ENCODE measurements around the gene USP53. TPM values are rescaled to one million over a fixed set of nuclear protein-coding genes. Genes with fewer than 3 reads are reported as not detected.

The USP53 gene
- total RNA-seq, 5 donors from 2014 or later (not counting 1 experiment from before 2014, with no cell fraction given): 17.3 to 26.4 (median 21.2) TPM

- ChIA-PET POLR2A (interaction anchor here in 1 of 2 donors (0.6 kb wide), 1 partner anchor 9 kb away, joined by 3 read pairs; no protein-coding TSS in a partner anchor), CTCF (interaction anchor here in 1 of 2 donors (1.1 kb wide), 1 partner anchor 257 kb away, joined by 3 read pairs; no protein-coding TSS in a partner anchor)
- no CpG with 5 or more reads among the region's 4 CpGs for WGBS (ENCODE audit: insufficient coverage)
- H3K27me3 Mint-ChIP-seq: no peaks in the 10 kb centered on the region
- peaks cover 37% of the 10 kb centered on the region for H3K36me3 Mint-ChIP-seq
- peak overlapping the region in 1 of 2 donors; percentile 59 for H3K27ac Mint-ChIP-seq
- H3K4me3 ChIP-seq (ENCODE audit: control insufficient read depth in 1 of 2, extremely low read depth in 1 of 2, low read length in 1 of 2): no peak overlapping the region
- peaks cover 4 to 5% of the 10 kb centered on the region in 2 experiments for H3K4me1 ChIP-seq (ENCODE audit: control insufficient read depth in 1 of 2, extremely low read depth in 1 of 2, insufficient read depth in 2 of 2, low read length in 2 of 2)
- H3K27me3 ChIP-seq (replicated peaks in 1 of 2; ENCODE audit: control insufficient read depth in 2 of 2, extremely low read depth in 1 of 2, insufficient read depth in 2 of 2, low read length in 1 of 2): no peaks in the 10 kb centered on the region
- H3K9me3 Mint-ChIP-seq: no peaks in the 10 kb centered on the region
- no peaks in the 10 kb centered on the region for H3K9me3 ChIP-seq
- no peak overlapping the region for H3K27ac ChIP-seq (ENCODE audit: low read length)
- peaks cover 0 to 4% of the 10 kb centered on the region in 2 donors for H3K36me3 ChIP-seq (ENCODE audit: control insufficient read depth in 2 of 2, extremely low read depth in 1 of 2, insufficient read depth in 1 of 2, low read length in 1 of 2)
- H3K4me1 Mint-ChIP-seq: peaks cover 17 to 43% (median 31%) of the 10 kb centered on the region in 3 donors
- no peak for DNase-seq
- ATAC-seq (replicated peaks in 1 of 4): no peak
- H3K4me3 Mint-ChIP-seq: no peak overlapping the region
Observed at GRCh38 chr4:119238068-119238722, 25.7 kb downstream of the USP53 start.

- peaks cover 34% of the 10 kb centered on the region for H3K36me3 Mint-ChIP-seq
- peaks cover 7 to 28% (median 21%) of the 10 kb centered on the region in 3 donors for H3K4me1 Mint-ChIP-seq
- no peak for DNase-seq
- ChIA-PET POLR2A (no interaction called here), CTCF (no interaction called here)
- H3K36me3 ChIP-seq (ENCODE audit: control insufficient read depth in 2 of 2, extremely low read depth in 1 of 2, insufficient read depth in 1 of 2, low read length in 1 of 2): peaks cover 0 to 4% of the 10 kb centered on the region in 2 donors
- no peak overlapping the region for H3K27ac Mint-ChIP-seq
- H3K4me3 Mint-ChIP-seq: no peak overlapping the region
- no peaks in the 10 kb centered on the region for H3K27me3 ChIP-seq (replicated peaks in 1 of 2; ENCODE audit: control insufficient read depth in 2 of 2, extremely low read depth in 1 of 2, insufficient read depth in 2 of 2, low read length in 1 of 2)
- no peak overlapping the region for H3K27ac ChIP-seq (ENCODE audit: low read length)
- H3K4me3 ChIP-seq (ENCODE audit: control insufficient read depth in 1 of 2, extremely low read depth in 1 of 2, low read length in 1 of 2): no peak overlapping the region
- H3K9me3 Mint-ChIP-seq: no peaks in the 10 kb centered on the region
- no peaks in the 10 kb centered on the region for H3K4me1 ChIP-seq (ENCODE audit: control insufficient read depth in 1 of 2, extremely low read depth in 1 of 2, insufficient read depth in 2 of 2, low read length in 2 of 2)
- WGBS (ENCODE audit: insufficient coverage): no CpG with 5 or more reads among the region's 1 CpG
- ATAC-seq (replicated peaks in 1 of 4): no peak
- H3K27me3 Mint-ChIP-seq: no peaks in the 10 kb centered on the region
- H3K9me3 ChIP-seq: no peaks in the 10 kb centered on the region
Observed at GRCh38 chr4:119240128-119240527, 27.6 kb downstream of the USP53 start.

GRCh38 chr4:119240568-119240967 is 28.1 kb downstream of the USP53 start:
- no CpG with 5 or more reads among the region's 2 CpGs for WGBS (ENCODE audit: insufficient coverage)
- Mint-ChIP-seq H3K4me3 (no peak overlapping the region), H3K36me3 (peaks cover 34% of the 10 kb centered on the region), H3K4me1 (peaks cover 7 to 25% (median 20%) of the 10 kb centered on the region in 3 donors), H3K27ac (no peak overlapping the region), H3K27me3 (no peaks in the 10 kb centered on the region), H3K9me3 (no peaks in the 10 kb centered on the region)
- no peak for ATAC-seq (replicated peaks in 1 of 4)
- no peaks in the 10 kb centered on the region for H3K9me3 ChIP-seq
- no peak overlapping the region for H3K27ac ChIP-seq (ENCODE audit: low read length)
- H3K4me1 ChIP-seq (ENCODE audit: control insufficient read depth in 1 of 2, extremely low read depth in 1 of 2, insufficient read depth in 2 of 2, low read length in 2 of 2): no peaks in the 10 kb centered on the region
- no peak overlapping the region for H3K4me3 ChIP-seq (ENCODE audit: control insufficient read depth in 1 of 2, extremely low read depth in 1 of 2, low read length in 1 of 2)
- H3K27me3 ChIP-seq (replicated peaks in 1 of 2; ENCODE audit: control insufficient read depth in 2 of 2, extremely low read depth in 1 of 2, insufficient read depth in 2 of 2, low read length in 1 of 2): no peaks in the 10 kb centered on the region
- H3K36me3 ChIP-seq (ENCODE audit: control insufficient read depth in 2 of 2, extremely low read depth in 1 of 2, insufficient read depth in 1 of 2, low read length in 1 of 2): peaks cover 0 to 1% of the 10 kb centered on the region in 2 donors
- ChIA-PET CTCF (no interaction called here), POLR2A (no interaction called here)
- DNase-seq: no peak

- H3K9me3 Mint-ChIP-seq: no peaks in the 10 kb centered on the region
- Histone ChIP-seq H3K27ac (ENCODE audit: low read length) (no peak overlapping the region), H3K9me3 (no peaks in the 10 kb centered on the region), H3K4me3 (ENCODE audit: control insufficient read depth in 1 of 2, extremely low read depth in 1 of 2, low read length in 1 of 2) (no peak overlapping the region), H3K36me3 (ENCODE audit: control insufficient read depth in 2 of 2, extremely low read depth in 1 of 2, insufficient read depth in 1 of 2, low read length in 1 of 2) (peaks cover 4 to 14% of the 10 kb centered on the region in 2 donors), H3K27me3 (replicated peaks in 1 of 2; ENCODE audit: control insufficient read depth in 2 of 2, extremely low read depth in 1 of 2, insufficient read depth in 2 of 2, low read length in 1 of 2) (no peaks in the 10 kb centered on the region), H3K4me1 (ENCODE audit: control insufficient read depth in 1 of 2, extremely low read depth in 1 of 2, insufficient read depth in 2 of 2, low read length in 2 of 2) (no peaks in the 10 kb centered on the region)
- DNase-seq (no peak), ATAC-seq (replicated peaks in 1 of 4) (no peak)
- ChIA-PET CTCF (interaction anchor here in 1 of 2 donors (1.2 kb wide), 1 partner anchor 29 kb away, joined by 3 read pairs; the partner anchor contains the start of gene USP53), POLR2A (interaction anchor here in 1 of 2 donors (0.7 kb wide), 3 partner anchors 10 to 136 kb away, joined by 3 to 5 read pairs (median 3); no protein-coding TSS in a partner anchor)
- no peak overlapping the region for H3K27ac Mint-ChIP-seq
- peaks cover 7 to 11% (median 10%) of the 10 kb centered on the region in 3 donors for H3K4me1 Mint-ChIP-seq
- H3K36me3 Mint-ChIP-seq: peaks cover 39% of the 10 kb centered on the region
- WGBS (ENCODE audit: insufficient coverage): no CpG with 5 or more reads among the region's 1 CpG
- no peak overlapping the region for H3K4me3 Mint-ChIP-seq
- no peaks in the 10 kb centered on the region for H3K27me3 Mint-ChIP-seq
Observed at GRCh38 chr4:119242417-119242816, 29.9 kb downstream of the USP53 start.

- Histone ChIP-seq H3K9me3 (no peaks in the 10 kb centered on the region), H3K27me3 (replicated peaks in 1 of 2; ENCODE audit: control insufficient read depth in 2 of 2, extremely low read depth in 1 of 2, insufficient read depth in 2 of 2, low read length in 1 of 2) (no peaks in the 10 kb centered on the region), H3K27ac (ENCODE audit: low read length) (no peak overlapping the region), H3K36me3 (ENCODE audit: control insufficient read depth in 2 of 2, extremely low read depth in 1 of 2, insufficient read depth in 1 of 2, low read length in 1 of 2) (peaks cover 6 to 18% of the 10 kb centered on the region in 2 donors), H3K4me1 (ENCODE audit: control insufficient read depth in 1 of 2, extremely low read depth in 1 of 2, insufficient read depth in 2 of 2, low read length in 2 of 2) (no peaks in the 10 kb centered on the region), H3K4me3 (ENCODE audit: control insufficient read depth in 1 of 2, extremely low read depth in 1 of 2, low read length in 1 of 2) (no peak overlapping the region)
- ATAC-seq (replicated peaks in 1 of 4): no peak
- Mint-ChIP-seq H3K4me1 (no peaks in the 10 kb centered on the region), H3K27ac (no peak overlapping the region), H3K9me3 (no peaks in the 10 kb centered on the region), H3K4me3 (no peak overlapping the region), H3K36me3 (peaks cover 39% of the 10 kb centered on the region), H3K27me3 (no peaks in the 10 kb centered on the region)
- ChIA-PET CTCF (no interaction called here), POLR2A (no interaction called here)
- DNase-seq: no peak
- WGBS (ENCODE audit: insufficient coverage): no CpG with 5 or more reads among the region's 1 CpG
Observed at GRCh38 chr4:119243868-119244267, 31.4 kb downstream of the USP53 start.

GRCh38 chr4:119244344-119244743 is 31.8 kb downstream of the USP53 start:
- H3K27ac Mint-ChIP-seq: no peak overlapping the region
- no peaks in the 10 kb centered on the region for H3K9me3 Mint-ChIP-seq
- no peak for ATAC-seq (replicated peaks in 1 of 4)
- CTCF ChIA-PET: no interaction called here
- H3K4me1 ChIP-seq (ENCODE audit: control insufficient read depth in 1 of 2, extremely low read depth in 1 of 2, insufficient read depth in 2 of 2, low read length in 2 of 2): no peaks in the 10 kb centered on the region
- peaks cover 37% of the 10 kb centered on the region for H3K36me3 Mint-ChIP-seq
- no peaks in the 10 kb centered on the region for H3K4me1 Mint-ChIP-seq
- no peak for DNase-seq
- H3K36me3 ChIP-seq (ENCODE audit: control insufficient read depth in 2 of 2, extremely low read depth in 1 of 2, insufficient read depth in 1 of 2, low read length in 1 of 2): peaks cover 6 to 22% of the 10 kb centered on the region in 2 donors
- H3K27me3 ChIP-seq (replicated peaks in 1 of 2; ENCODE audit: control insufficient read depth in 2 of 2, extremely low read depth in 1 of 2, insufficient read depth in 2 of 2, low read length in 1 of 2): no peaks in the 10 kb centered on the region
- no peaks in the 10 kb centered on the region for H3K9me3 ChIP-seq
- H3K27ac ChIP-seq (ENCODE audit: low read length): no peak overlapping the region
- POLR2A ChIA-PET: no interaction called here
- no peaks in the 10 kb centered on the region for H3K27me3 Mint-ChIP-seq
- no CpG with 5 or more reads among the region's 3 CpGs for WGBS (ENCODE audit: insufficient coverage)
- H3K4me3 ChIP-seq (ENCODE audit: control insufficient read depth in 1 of 2, extremely low read depth in 1 of 2, low read length in 1 of 2): no peak overlapping the region
- no peak overlapping the region for H3K4me3 Mint-ChIP-seq

All from T-cell (primary cell).